ENCODE measurements around the gene NLRP3.
"Not testable (repeated sequence)": the region's sequence is repeated elsewhere in the genome, so short reads cannot be mapped to it uniquely, and the experiment has no call there.

The NLRP3 gene

DNA sequence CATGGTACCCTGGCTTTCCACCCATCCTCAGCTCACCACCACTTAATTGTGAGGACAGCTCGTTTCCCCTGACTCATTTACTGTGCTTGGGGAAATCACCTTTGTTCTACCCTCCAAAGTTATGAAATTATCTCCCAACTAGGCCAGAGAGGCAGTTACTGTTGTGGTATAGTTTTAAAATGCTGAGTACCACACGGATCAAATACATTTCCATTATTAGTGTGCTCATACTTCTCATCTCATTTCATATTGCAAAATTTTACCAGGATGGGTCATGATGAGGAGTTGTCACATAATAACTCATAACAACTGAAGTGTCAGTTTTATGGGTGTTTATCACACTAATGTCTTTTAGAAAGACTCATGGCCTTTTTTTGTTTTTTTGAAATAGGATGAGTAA lies 51.2 kb downstream of the NLRP3 start:
- TF ChIP-seq, protein P1, sequence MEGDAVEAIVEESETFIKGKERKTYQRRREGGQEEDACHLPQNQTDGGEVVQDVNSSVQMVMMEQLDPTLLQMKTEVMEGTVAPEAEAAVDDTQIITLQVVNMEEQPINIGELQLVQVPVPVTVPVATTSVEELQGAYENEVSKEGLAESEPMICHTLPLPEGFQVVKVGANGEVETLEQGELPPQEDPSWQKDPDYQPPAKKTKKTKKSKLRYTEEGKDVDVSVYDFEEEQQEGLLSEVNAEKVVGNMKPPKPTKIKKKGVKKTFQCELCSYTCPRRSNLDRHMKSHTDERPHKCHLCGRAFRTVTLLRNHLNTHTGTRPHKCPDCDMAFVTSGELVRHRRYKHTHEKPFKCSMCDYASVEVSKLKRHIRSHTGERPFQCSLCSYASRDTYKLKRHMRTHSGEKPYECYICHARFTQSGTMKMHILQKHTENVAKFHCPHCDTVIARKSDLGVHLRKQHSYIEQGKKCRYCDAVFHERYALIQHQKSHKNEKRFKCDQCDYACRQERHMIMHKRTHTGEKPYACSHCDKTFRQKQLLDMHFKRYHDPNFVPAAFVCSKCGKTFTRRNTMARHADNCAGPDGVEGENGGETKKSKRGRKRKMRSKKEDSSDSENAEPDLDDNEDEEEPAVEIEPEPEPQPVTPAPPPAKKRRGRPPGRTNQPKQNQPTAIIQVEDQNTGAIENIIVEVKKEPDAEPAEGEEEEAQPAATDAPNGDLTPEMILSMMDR (IDR thresholded peaks at IDR 0.05; ENCODE audit: borderline replicate concordance, control extremely low read depth, extremely low read depth, insufficient read depth, missing control alignments), result no peak
- DNase-seq (ENCODE audit: low spot score), result no peak
- in situ Hi-C loops (cut with MboI; ENCODE audit: low sequenced_read_pairs, unreplicated experiment), result no loop called here

DNA sequence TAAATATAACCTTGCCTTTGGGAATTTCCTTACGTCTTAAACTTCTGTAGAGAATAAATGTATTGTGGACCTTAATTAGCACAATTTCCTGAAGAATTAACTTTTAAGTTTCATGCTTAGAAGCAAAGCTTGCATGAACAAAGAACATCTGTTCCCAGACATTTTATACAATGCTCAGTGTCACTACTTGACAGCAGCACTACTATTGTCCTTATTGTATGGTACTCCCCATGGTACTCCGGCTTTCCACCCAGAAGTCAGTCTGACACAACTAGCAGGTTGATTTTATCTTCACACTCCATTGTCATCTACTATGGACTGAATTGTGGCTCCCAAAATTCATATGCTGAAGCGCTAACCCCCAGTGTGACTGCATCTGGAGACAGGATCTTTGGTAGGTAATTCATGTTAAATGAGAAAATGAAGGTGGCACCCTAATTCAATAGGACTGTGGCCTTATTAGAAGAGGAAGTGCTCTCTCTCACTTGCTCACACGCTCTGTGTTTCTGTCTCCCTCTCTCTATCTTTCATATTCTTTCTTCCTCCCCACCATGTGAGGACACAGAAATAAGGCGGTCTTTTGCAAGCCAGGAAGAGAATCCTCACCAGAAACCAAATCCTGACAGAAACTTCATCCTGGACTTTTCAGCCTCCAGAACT lies 52.6 kb downstream of the NLRP3 start:
- TF ChIP-seq, protein P1 (IDR thresholded peaks at IDR 0.05; ENCODE audit: borderline replicate concordance, control extremely low read depth, extremely low read depth, insufficient read depth, missing control alignments), result no peak
- in situ Hi-C loops (cut with MboI; ENCODE audit: low sequenced_read_pairs, unreplicated experiment), result no loop called here
- no peak for DNase-seq (ENCODE audit: low spot score)

DNA sequence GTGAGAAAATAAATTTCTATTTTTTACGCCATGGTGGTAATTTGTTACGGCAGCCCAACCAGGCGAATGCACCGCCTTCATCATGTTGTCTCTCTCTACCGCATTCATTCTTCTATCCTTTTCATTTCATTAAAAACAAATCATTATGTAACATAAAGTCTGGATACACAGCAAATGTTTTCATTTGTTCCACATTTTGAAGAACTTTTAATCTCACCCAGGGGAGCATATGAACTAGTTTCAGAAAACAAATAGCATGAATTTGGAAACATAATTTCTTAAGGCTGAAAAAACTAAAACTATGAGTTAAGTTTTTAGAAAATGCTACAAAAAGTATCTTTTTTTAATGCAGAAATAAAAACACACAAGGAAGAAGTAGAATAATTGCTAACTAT lies 53.2 kb downstream of the NLRP3 start:
- TF ChIP-seq, protein P1 (IDR thresholded peaks at IDR 0.05; ENCODE audit: borderline replicate concordance, control extremely low read depth, extremely low read depth, insufficient read depth, missing control alignments), result no peak
- in situ Hi-C loops (cut with MboI; ENCODE audit: low sequenced_read_pairs, unreplicated experiment), result no loop called here
- DNase-seq (ENCODE audit: low spot score), result no peak

DNA sequence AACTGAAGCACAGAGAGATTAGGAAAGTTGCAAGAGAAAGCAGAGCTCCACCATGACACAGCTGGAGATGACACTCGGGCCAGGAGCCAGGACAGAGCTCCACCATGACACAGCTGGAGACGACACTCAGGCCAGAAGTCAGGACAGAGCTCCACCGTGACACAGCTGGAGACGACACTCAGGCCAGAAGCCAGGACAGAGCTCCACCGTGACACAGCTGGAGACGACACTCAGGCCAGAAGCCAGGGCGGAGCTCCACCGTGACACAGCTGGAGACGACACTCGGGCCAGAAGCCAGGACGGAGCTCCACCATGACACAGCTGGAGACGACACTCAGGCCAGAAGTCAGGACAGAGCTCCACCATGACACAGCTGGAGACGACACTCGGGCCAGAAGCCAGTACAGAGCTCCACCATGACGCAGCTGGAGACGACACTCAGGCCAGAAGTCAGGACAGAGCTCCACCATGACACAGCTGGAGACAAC lies 55.0 kb downstream of the NLRP3 start:
- in situ Hi-C loops (cut with MboI; ENCODE audit: low sequenced_read_pairs, unreplicated experiment), result not testable (repeated sequence)

DNA sequence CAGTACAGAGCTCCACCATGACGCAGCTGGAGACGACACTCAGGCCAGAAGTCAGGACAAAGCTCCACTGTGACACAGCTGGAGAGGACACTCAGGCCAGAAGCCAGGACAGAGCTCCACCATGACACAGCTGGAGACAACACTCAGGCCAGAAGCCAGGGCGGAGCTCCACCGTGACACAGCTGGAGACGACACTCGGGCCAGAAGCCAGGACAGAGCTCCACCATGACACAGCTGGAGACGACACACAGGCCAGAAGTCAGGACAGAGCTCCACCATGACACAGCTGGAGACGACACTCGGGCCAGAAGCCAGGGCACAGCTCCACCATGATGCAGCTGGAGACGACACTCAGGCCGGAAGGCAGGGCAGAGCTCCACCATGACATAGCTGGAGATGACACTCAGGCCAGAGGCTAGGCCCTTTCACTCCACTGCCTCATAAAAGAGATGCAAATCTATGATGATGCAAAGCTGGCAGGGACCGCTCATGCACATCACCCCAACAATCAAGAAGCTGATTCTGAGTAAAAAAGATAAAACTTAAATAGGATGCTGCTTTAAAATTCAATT lies 55.6 kb downstream of the NLRP3 start:
- DNase-seq (ENCODE audit: low spot score), result no peak
- in situ Hi-C loops (cut with MboI; ENCODE audit: low sequenced_read_pairs, unreplicated experiment), result no loop called here

More for the DNA sequence above, 55.0 kb downstream of the NLRP3 start:
- not testable (repeated sequence) for DNase-seq (ENCODE audit: low spot score)

DNA sequence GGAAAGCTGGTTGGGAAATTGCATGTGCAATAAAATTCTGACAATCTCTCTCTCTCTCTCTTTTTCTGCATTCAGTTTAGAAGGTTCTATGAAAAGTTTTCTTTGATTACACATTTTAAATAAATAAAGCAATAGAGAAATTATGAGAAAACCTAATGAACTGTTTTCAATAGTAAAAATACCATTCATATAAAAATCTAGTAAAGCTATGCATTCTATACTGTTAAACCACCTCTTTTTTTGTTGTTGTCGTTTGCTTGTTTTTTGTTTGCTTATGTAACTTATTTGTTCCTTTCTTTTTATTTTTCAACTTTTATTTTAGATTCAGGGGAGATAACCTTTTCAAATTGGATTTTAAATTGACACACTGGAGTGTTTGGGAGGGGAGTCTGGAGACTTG lies 56.1 kb downstream of the NLRP3 start:
- TF ChIP-seq, protein P1 (IDR thresholded peaks at IDR 0.05; ENCODE audit: borderline replicate concordance, control extremely low read depth, extremely low read depth, insufficient read depth, missing control alignments), result no peak
- DNase-seq (ENCODE audit: low spot score), result no peak
- in situ Hi-C loops (cut with MboI; ENCODE audit: low sequenced_read_pairs, unreplicated experiment), result no loop called here

More for the DNA sequence above, 55.6 kb downstream of the NLRP3 start:
- TF ChIP-seq, protein P1 (IDR thresholded peaks at IDR 0.05; ENCODE audit: borderline replicate concordance, control extremely low read depth, extremely low read depth, insufficient read depth, missing control alignments), result no peak

DNA sequence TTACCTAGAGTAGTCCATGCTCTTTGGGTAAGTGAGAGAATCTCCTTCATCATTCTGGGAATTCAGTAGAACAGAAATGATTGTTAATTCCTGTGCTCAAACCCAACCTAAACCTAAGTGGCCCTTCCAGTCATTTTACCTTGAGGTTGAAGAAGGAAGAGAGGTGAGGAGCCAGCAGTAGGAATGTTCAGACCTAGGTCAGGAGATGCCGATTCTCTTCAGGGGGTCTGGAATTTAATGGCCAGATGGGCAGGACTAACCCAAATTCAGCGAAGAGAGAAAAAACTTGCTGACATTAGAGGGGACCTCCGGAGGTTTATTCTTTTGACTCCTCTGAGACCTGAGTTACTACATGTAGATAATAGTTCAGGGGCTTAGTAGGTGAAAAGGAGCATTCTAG lies 58.4 kb downstream of the NLRP3 start:
- in situ Hi-C loops (cut with MboI; ENCODE audit: low sequenced_read_pairs, unreplicated experiment), result no loop called here
- no peak for DNase-seq (ENCODE audit: low spot score)
- TF ChIP-seq, protein P1 (IDR thresholded peaks at IDR 0.05; ENCODE audit: borderline replicate concordance, control extremely low read depth, extremely low read depth, insufficient read depth, missing control alignments), result no peak
